GM18861 (cell line): Measurements from ENCODE around the gene KDM1A.

ENCODE experiments used
- ATAC-seq: cut with Tn5 transposase; IDR thresholded peaks from one replicate; pipeline ENCODE4 v1.9.1; 2021; ENCODE audit not compliant: unreplicated experiment

The KDM1A gene

GRCh38 chr1:23066075-23066474, 46.8 kb downstream of the KDM1A start:
- ATAC-seq: no peak

GRCh38 chr1:23069149-23069548, 49.9 kb downstream of the KDM1A start:
- ATAC-seq: no peak

GRCh38 chr1:23069675-23070074, 50.4 kb downstream of the KDM1A start:
- no peak for ATAC-seq

- no peak for ATAC-seq
Observed at GRCh38 chr1:23074012-23074411, 54.7 kb downstream of the KDM1A start.

- no peak for ATAC-seq
Observed at GRCh38 chr1:23079025-23079424, 59.8 kb downstream of the KDM1A start.

- ATAC-seq: no peak
Observed at GRCh38 chr1:23080885-23081284, 61.6 kb downstream of the KDM1A start.

GRCh38 chr1:23081376-23081775, 62.1 kb downstream of the KDM1A start:
- no peak for ATAC-seq

GRCh38 chr1:23083714-23084480, 64.6 kb downstream of the KDM1A start:
- ATAC-seq: no peak

GRCh38 chr1:23084880-23085279, 65.6 kb downstream of the KDM1A start:
- ATAC-seq: no peak

GRCh38 chr1:23085696-23086095, 66.4 kb downstream of the KDM1A start:
- ATAC-seq: no peak

GRCh38 chr1:23088027-23088426, 68.8 kb downstream of the KDM1A start:
- no peak for ATAC-seq

GRCh38 chr1:23090056-23090455, 70.8 kb downstream of the KDM1A start:
- no peak for ATAC-seq

- no peak for ATAC-seq
Observed at GRCh38 chr1:23091545-23091944, 72.3 kb downstream of the KDM1A start.

GRCh38 chr1:23092447-23092846, 73.2 kb downstream of the KDM1A start:
- ATAC-seq: no peak

GRCh38 chr1:23097316-23097715, 78.0 kb downstream of the KDM1A start:
- no peak for ATAC-seq

GRCh38 chr1:23098463-23099170, 79.3 kb downstream of the KDM1A start:
- ATAC-seq: no peak

- no peak for ATAC-seq
Observed at GRCh38 chr1:23099171-23099536, 79.9 kb downstream of the KDM1A start.

GRCh38 chr1:23100074-23100748, 80.9 kb downstream of the KDM1A start:
- no peak for ATAC-seq

- no peak for ATAC-seq
Observed at GRCh38 chr1:23101101-23101827, 82.0 kb downstream of the KDM1A start.

- no peak for ATAC-seq
Observed at GRCh38 chr1:23101887-23102286, 82.6 kb downstream of the KDM1A start.

GRCh38 chr1:23102289-23102688, 83.0 kb downstream of the KDM1A start:
- ATAC-seq: no peak
